WTC11 (cell line): Measurements from ENCODE around the gene NSUN2. TPM values are rescaled to one million over a fixed set of nuclear protein-coding genes. Genes with fewer than 3 reads are reported as not detected.

Experiments used
- ATAC-seq: fragments of 200-7000 bp; cut with Tn5 transposase; 2 replicates; pipeline ENCODE4 v1.10.0; 2021; ENCODE audit warnings: mild to moderate bottlenecking, moderate library complexity
- CTCF ChIA-PET: fragments of 300-600 bp; sonication (Branson Sonifier 250); formaldehyde crosslinking; loops from one replicate; lab custom pipeline; 2021; ENCODE audit warnings: antibody characterized with exemption; lab: Charles Lee
- POLR2A ChIA-PET: fragments of 350-600 bp; sonication (Branson Sonifier 250); formaldehyde crosslinking; loops from one replicate; lab custom pipeline; 2021; ENCODE audit warnings: antibody characterized with exemption; lab: Charles Lee
- DNase-seq: peaks from one replicate; pipeline ENCODE4 v3.0.0; 2021; ENCODE audit warnings: low spot score
- H3K27ac Mint-ChIP-seq: 2 replicates; pipeline ENCODE4 v1.8.0; 2021; ENCODE audit warnings: mixed read lengths
- H3K27me3 Mint-ChIP-seq: 2 replicates; pipeline ENCODE4 v1.8.0; 2021; ENCODE audit warnings: low read depth, mild to moderate bottlenecking, moderate library complexity, mixed read lengths
- H3K36me3 Mint-ChIP-seq: 2 replicates; pipeline ENCODE4 v1.8.0; 2021; ENCODE audit warnings: mixed read lengths
- H3K4me1 Mint-ChIP-seq: 2 replicates; pipeline ENCODE4 v1.8.0; 2022; ENCODE audit warnings: mixed read lengths
- H3K4me3 Mint-ChIP-seq: 2 replicates; pipeline ENCODE4 v1.8.0; 2021; ENCODE audit warnings: mild to moderate bottlenecking, moderate library complexity, mixed read lengths
- H3K9me3 Mint-ChIP-seq: 2 replicates; pipeline ENCODE4 v1.8.0; 2021; ENCODE audit warnings: mixed read lengths
- ATF1 ChIP-seq: sonication (generic); formaldehyde crosslinking; IDR thresholded peaks from 2 replicates; pipeline ENCODE4 v1.8.1; 2023; ENCODE audit warnings: mild to moderate bottlenecking, moderate library complexity, missing genetic modification reagents
- CBFB ChIP-seq: sonication (generic); formaldehyde crosslinking; IDR thresholded peaks from 2 replicates; pipeline ENCODE4 v1.8.1; 2022; ENCODE audit warnings: mild to moderate bottlenecking, low read depth, missing genetic modification reagents
- CREB1 ChIP-seq: sonication (generic); formaldehyde crosslinking; IDR thresholded peaks from 2 replicates; pipeline ENCODE4 v1.8.0; 2023; ENCODE audit warnings: mild to moderate bottlenecking, missing genetic modification reagents
- ESRRA ChIP-seq: sonication (generic); formaldehyde crosslinking; IDR thresholded peaks from 2 replicates; pipeline ENCODE4 v1.8.1; 2022; ENCODE audit warnings: mild to moderate bottlenecking, missing genetic modification reagents, borderline replicate concordance
- ETV6 ChIP-seq: sonication (generic); formaldehyde crosslinking; IDR thresholded peaks from 2 replicates; pipeline ENCODE4 v1.8.1; 2022; ENCODE audit warnings: mild to moderate bottlenecking, missing genetic modification reagents
- FOXK1 ChIP-seq: sonication (generic); formaldehyde crosslinking; IDR thresholded peaks from 2 replicates; pipeline ENCODE4 v1.8.0; 2022; ENCODE audit warnings: mild to moderate bottlenecking, moderate library complexity, missing genetic modification reagents
- GABPB1 ChIP-seq: sonication (generic); formaldehyde crosslinking; IDR thresholded peaks from 2 replicates; pipeline ENCODE4 v1.8.1; 2023; ENCODE audit warnings: mild to moderate bottlenecking, missing genetic modification reagents
- MXD4 ChIP-seq: fragments of 250-450 bp; sonication (Bioruptor Pico); IDR thresholded peaks from 2 replicates; pipeline ENCODE4 v1.8.0; 2021; ENCODE audit warnings: mild to moderate bottlenecking, moderate library complexity, borderline replicate concordance
- MYBL2 ChIP-seq: sonication (generic); formaldehyde crosslinking; IDR thresholded peaks from 2 replicates; pipeline ENCODE4 v1.8.1; 2023; ENCODE audit warnings: mild to moderate bottlenecking, moderate library complexity, missing genetic modification reagents
- NFYB ChIP-seq: sonication (generic); formaldehyde crosslinking; conservative IDR thresholded peaks from 2 replicates; pipeline ENCODE4 v1.8.0; 2022; ENCODE audit warnings: low read depth, missing genetic modification reagents
- SMAD3 ChIP-seq: sonication (generic); formaldehyde crosslinking; IDR thresholded peaks from 2 replicates; pipeline ENCODE4 v1.8.0; 2022; ENCODE audit warnings: missing genetic modification reagents, mild to moderate bottlenecking, borderline replicate concordance
- TP53 ChIP-seq: sonication (generic); formaldehyde crosslinking; IDR thresholded peaks from 2 replicates; pipeline ENCODE4 v1.8.1; 2023; ENCODE audit warnings: mild to moderate bottlenecking, missing genetic modification reagents
- ZNF219 ChIP-seq: sonication (generic); formaldehyde crosslinking; IDR thresholded peaks from 2 replicates; pipeline ENCODE4 v1.8.0; 2023; ENCODE audit warnings: missing genetic modification reagents, mild to moderate bottlenecking, borderline replicate concordance
- ZNF396 ChIP-seq: fragments of 250-450 bp; sonication (Bioruptor Pico); IDR thresholded peaks from 2 replicates; pipeline ENCODE4 v1.8.0; 2021; ENCODE audit warnings: mild to moderate bottlenecking, moderate library complexity, borderline replicate concordance
- ZNF416 ChIP-seq: fragments of 250-450 bp; sonication (Bioruptor Pico); IDR thresholded peaks from 2 replicates; pipeline ENCODE4 v1.9.0; 2021; ENCODE audit warnings: mild to moderate bottlenecking, inconsistent platforms
- total RNA-seq: library from RNA; stranded (reverse); gene quantifications from 3 replicates; pipeline ENCODE4 v1.2.3, GENCODE V29; 2021
- TF ChIP-seq, protein P1 (sequence below): sonication (generic); formaldehyde crosslinking; IDR thresholded peaks from 2 replicates; pipeline ENCODE4 v1.8.0; 2023; ENCODE audit warnings: missing genetic modification reagents, mild to moderate bottlenecking, borderline replicate concordance
- TF ChIP-seq, protein P2 (sequence below): sonication (generic); formaldehyde crosslinking; IDR thresholded peaks from 2 replicates; pipeline ENCODE4 v1.8.0; 2022; ENCODE audit warnings: mild to moderate bottlenecking, missing genetic modification reagents
- TF ChIP-seq, protein P3 (sequence below): sonication (generic); formaldehyde crosslinking; conservative IDR thresholded peaks from 2 replicates; pipeline ENCODE4 v1.8.1; 2022; ENCODE audit warnings: mild to moderate bottlenecking, missing genetic modification reagents
- TF ChIP-seq, protein P4 (sequence below): sonication (generic); formaldehyde crosslinking; IDR thresholded peaks from 2 replicates; pipeline ENCODE4 v1.8.0; 2023; ENCODE audit warnings: missing genetic modification reagents
- TF ChIP-seq, protein P5 (sequence below): fragments of 250-450 bp; sonication (Bioruptor Pico); IDR thresholded peaks from 2 replicates; pipeline ENCODE4 v1.8.0; 2021; ENCODE audit warnings: mild to moderate bottlenecking
- TF ChIP-seq, protein P6 (sequence below): sonication (generic); formaldehyde crosslinking; IDR thresholded peaks from 2 replicates; pipeline ENCODE4 v1.8.1; 2023; ENCODE audit warnings: mild to moderate bottlenecking, missing genetic modification reagents
- TF ChIP-seq, protein P7 (sequence below): sonication (generic); formaldehyde crosslinking; IDR thresholded peaks from 2 replicates; pipeline ENCODE4 v1.8.1; 2022; ENCODE audit warnings: mild to moderate bottlenecking, moderate library complexity, missing genetic modification reagents

The NSUN2 gene
- total RNA-seq, 1 experiment from 2014 or later, result 88.4 TPM

DNA sequence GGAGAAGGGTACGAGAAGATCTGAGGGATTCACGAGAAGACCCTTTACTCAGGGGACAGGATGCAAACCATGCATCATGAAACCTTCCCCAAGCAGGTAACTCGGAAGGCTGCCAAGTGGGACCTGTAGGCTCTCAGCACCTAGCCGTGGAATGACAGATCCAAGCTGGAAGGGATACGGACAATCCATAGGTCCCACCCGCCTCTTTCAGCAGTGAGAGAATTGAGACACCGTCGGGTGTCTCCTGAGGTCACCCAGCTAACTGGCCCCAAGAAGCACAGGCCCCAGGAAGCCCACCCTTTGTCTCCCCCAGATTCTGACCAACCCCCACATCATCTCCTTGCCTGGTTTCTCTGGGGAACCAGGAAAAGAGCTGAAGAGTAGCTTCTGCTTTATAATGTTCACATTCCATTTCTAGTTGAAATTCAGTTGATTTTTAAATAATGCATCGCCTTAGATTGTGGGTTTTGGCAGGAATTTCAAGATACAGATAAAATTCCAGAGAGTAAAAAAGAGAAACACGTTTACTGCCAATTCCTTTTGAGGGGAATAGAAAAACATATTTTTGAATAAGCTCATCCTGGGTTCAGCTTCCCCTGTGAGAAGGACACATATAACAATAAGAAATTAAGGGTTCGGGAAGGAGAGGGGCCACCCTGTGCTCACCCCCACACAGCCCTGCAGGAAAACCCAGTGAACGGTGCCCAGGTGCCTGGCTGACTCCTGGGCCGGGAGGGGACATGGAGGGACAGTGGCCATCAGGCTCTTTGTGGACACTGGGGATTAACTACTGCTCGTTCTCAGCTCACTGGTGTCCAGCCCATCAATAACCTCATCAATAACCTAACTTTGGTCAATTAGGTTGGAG is 51.1 kb downstream of the NSUN2 start:
- POLR2A ChIA-PET, result no interaction called here
- Mint-ChIP-seq H3K27me3 (peaks cover 68% of the 10 kb centered on the region), H3K36me3 (no peaks in the 10 kb centered on the region; the same call in 1 of the 2 replicates)
- no peak for ATAC-seq
- no peak for TF ChIP-seq CBFB
- TF ChIP-seq, protein P1, sequence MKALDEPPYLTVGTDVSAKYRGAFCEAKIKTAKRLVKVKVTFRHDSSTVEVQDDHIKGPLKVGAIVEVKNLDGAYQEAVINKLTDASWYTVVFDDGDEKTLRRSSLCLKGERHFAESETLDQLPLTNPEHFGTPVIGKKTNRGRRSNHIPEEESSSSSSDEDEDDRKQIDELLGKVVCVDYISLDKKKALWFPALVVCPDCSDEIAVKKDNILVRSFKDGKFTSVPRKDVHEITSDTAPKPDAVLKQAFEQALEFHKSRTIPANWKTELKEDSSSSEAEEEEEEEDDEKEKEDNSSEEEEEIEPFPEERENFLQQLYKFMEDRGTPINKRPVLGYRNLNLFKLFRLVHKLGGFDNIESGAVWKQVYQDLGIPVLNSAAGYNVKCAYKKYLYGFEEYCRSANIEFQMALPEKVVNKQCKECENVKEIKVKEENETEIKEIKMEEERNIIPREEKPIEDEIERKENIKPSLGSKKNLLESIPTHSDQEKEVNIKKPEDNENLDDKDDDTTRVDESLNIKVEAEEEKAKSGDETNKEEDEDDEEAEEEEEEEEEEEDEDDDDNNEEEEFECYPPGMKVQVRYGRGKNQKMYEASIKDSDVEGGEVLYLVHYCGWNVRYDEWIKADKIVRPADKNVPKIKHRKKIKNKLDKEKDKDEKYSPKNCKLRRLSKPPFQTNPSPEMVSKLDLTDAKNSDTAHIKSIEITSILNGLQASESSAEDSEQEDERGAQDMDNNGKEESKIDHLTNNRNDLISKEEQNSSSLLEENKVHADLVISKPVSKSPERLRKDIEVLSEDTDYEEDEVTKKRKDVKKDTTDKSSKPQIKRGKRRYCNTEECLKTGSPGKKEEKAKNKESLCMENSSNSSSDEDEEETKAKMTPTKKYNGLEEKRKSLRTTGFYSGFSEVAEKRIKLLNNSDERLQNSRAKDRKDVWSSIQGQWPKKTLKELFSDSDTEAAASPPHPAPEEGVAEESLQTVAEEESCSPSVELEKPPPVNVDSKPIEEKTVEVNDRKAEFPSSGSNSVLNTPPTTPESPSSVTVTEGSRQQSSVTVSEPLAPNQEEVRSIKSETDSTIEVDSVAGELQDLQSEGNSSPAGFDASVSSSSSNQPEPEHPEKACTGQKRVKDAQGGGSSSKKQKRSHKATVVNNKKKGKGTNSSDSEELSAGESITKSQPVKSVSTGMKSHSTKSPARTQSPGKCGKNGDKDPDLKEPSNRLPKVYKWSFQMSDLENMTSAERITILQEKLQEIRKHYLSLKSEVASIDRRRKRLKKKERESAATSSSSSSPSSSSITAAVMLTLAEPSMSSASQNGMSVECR (CRISPR knock-in tag), result no peak
- TF ChIP-seq, protein P2, sequence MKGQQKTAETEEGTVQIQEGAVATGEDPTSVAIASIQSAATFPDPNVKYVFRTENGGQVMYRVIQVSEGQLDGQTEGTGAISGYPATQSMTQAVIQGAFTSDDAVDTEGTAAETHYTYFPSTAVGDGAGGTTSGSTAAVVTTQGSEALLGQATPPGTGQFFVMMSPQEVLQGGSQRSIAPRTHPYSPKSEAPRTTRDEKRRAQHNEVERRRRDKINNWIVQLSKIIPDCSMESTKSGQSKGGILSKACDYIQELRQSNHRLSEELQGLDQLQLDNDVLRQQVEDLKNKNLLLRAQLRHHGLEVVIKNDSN (CRISPR knock-in tag), result no peak
- no peak for TF ChIP-seq ATF1
- TF ChIP-seq NFYB (CRISPR knock-in tag), result no peak
- TF ChIP-seq GABPB1 (CRISPR knock-in tag), result no peak
- no peak for TF ChIP-seq ESRRA (CRISPR knock-in tag)
- TF ChIP-seq, all 79 proteins: peak for 0
- no peak overlapping the region for H3K27ac Mint-ChIP-seq
- H3K4me1 Mint-ChIP-seq, result peaks cover 15% of the 10 kb centered on the region
- CTCF ChIA-PET, result interaction anchor here (2.2 kb wide), 1 partner anchor 8 kb away, joined by 7 read pairs; no protein-coding TSS in a partner anchor
- H3K9me3 Mint-ChIP-seq, result peaks cover 23% of the 10 kb centered on the region
- no peak for DNase-seq
- peak overlapping the region; percentile 59 for H3K4me3 Mint-ChIP-seq

DNA sequence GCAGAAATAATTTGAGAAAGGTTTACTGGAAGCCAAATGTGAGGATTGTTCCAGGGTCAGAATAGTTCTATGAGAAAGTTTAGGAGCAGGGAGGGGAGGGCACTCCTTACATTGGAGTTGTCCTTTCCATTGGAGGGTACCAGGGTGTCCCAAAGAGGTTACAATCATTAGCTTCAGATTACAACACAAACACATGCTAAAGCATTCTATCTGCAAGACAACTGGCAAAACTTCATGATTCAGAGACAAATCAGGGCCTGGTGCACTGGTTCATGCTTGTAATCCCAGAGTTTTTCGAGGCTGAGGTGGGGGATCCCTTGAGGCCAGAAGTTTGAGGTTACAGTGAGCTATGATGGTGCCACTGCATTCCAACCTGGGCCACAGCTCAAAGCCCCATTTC is 51.8 kb downstream of the NSUN2 start:
- POLR2A ChIA-PET, result no interaction called here
- H3K27me3 Mint-ChIP-seq, result peaks cover 61% of the 10 kb centered on the region

DNA sequence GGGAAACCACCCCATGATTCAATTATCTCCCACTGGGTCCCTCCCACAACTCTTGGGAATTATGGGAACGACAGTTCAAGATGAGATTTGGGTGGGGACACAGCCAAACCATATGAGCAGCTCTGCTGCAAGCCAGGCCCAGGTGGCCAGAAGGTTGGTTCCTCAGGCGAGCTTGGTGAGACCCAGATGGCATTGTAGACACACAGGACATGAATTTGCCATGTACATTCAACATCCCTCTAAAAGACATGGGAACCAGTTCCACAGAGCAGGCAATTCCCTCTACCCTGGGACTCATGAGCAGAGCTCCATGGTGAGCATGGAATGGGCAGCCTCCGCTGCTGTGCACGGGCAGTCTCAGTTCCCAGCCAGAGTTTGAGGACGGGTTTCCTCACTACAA is 53.3 kb downstream of the NSUN2 start:
- Mint-ChIP-seq H3K4me3 (no peak overlapping the region), H3K36me3 (no peaks in the 10 kb centered on the region; the same call in 1 of the 2 replicates), H3K27ac (no peak overlapping the region), H3K9me3 (peaks cover 27% of the 10 kb centered on the region), H3K27me3 (peaks cover 46% of the 10 kb centered on the region), H3K4me1 (peaks cover 15% of the 10 kb centered on the region)
- no peak for DNase-seq
- no peak for ATAC-seq
- ChIA-PET POLR2A (no interaction called here), CTCF (interaction anchor here (0.8 kb wide), 1 partner anchor 144 kb away, joined by 3 read pairs; no protein-coding TSS in a partner anchor)
- TF ChIP-seq, protein P3, sequence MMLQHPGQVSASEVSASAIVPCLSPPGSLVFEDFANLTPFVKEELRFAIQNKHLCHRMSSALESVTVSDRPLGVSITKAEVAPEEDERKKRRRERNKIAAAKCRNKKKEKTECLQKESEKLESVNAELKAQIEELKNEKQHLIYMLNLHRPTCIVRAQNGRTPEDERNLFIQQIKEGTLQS (CRISPR knock-in tag), result no peak
- TF ChIP-seq ETV6 (CRISPR knock-in tag) (no peak), MYBL2 (no peak), FOXK1 (CRISPR knock-in tag) (no peak), ZNF396 (no peak), TP53 (CRISPR knock-in tag) (no peak), ZNF219 (no peak), ESRRA (CRISPR knock-in tag) (no peak), SMAD3 (CRISPR knock-in tag) (no peak)
- TF ChIP-seq, protein P4, sequence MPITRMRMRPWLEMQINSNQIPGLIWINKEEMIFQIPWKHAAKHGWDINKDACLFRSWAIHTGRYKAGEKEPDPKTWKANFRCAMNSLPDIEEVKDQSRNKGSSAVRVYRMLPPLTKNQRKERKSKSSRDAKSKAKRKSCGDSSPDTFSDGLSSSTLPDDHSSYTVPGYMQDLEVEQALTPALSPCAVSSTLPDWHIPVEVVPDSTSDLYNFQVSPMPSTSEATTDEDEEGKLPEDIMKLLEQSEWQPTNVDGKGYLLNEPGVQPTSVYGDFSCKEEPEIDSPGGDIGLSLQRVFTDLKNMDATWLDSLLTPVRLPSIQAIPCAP, result no peak
- TF ChIP-seq, protein P5, sequence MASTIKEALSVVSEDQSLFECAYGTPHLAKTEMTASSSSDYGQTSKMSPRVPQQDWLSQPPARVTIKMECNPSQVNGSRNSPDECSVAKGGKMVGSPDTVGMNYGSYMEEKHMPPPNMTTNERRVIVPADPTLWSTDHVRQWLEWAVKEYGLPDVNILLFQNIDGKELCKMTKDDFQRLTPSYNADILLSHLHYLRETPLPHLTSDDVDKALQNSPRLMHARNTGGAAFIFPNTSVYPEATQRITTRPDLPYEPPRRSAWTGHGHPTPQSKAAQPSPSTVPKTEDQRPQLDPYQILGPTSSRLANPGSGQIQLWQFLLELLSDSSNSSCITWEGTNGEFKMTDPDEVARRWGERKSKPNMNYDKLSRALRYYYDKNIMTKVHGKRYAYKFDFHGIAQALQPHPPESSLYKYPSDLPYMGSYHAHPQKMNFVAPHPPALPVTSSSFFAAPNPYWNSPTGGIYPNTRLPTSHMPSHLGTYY (CRISPR knock-in tag), result no peak

More for the DNA sequence above, 51.8 kb downstream of the NSUN2 start:
- Mint-ChIP-seq H3K4me3 (no peak overlapping the region), H3K36me3 (no peaks in the 10 kb centered on the region; the same call in 1 of the 2 replicates), H3K9me3 (peaks cover 27% of the 10 kb centered on the region), H3K4me1 (peaks cover 15% of the 10 kb centered on the region), H3K27ac (no peak overlapping the region)
- CTCF ChIA-PET, result no interaction called here
- TF ChIP-seq, protein P6, sequence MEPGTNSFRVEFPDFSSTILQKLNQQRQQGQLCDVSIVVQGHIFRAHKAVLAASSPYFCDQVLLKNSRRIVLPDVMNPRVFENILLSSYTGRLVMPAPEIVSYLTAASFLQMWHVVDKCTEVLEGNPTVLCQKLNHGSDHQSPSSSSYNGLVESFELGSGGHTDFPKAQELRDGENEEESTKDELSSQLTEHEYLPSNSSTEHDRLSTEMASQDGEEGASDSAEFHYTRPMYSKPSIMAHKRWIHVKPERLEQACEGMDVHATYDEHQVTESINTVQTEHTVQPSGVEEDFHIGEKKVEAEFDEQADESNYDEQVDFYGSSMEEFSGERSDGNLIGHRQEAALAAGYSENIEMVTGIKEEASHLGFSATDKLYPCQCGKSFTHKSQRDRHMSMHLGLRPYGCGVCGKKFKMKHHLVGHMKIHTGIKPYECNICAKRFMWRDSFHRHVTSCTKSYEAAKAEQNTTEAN (CRISPR knock-in tag), result no peak
- TF ChIP-seq ZNF416 (CRISPR knock-in tag) (no peak), CREB1 (CRISPR knock-in tag) (no peak), MXD4 (no peak)
- TF ChIP-seq, protein P7, sequence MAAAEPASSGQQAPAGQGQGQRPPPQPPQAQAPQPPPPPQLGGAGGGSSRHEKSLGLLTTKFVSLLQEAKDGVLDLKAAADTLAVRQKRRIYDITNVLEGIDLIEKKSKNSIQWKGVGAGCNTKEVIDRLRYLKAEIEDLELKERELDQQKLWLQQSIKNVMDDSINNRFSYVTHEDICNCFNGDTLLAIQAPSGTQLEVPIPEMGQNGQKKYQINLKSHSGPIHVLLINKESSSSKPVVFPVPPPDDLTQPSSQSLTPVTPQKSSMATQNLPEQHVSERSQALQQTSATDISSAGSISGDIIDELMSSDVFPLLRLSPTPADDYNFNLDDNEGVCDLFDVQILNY (CRISPR knock-in tag), result no peak
- ATAC-seq (no peak), DNase-seq (no peak)
